Measurements from ENCODE around the gene TJAP1. TPM values are rescaled to one million over a fixed set of nuclear protein-coding genes. Genes with fewer than 3 reads are reported as not detected.

Gene TJAP1, protein sequence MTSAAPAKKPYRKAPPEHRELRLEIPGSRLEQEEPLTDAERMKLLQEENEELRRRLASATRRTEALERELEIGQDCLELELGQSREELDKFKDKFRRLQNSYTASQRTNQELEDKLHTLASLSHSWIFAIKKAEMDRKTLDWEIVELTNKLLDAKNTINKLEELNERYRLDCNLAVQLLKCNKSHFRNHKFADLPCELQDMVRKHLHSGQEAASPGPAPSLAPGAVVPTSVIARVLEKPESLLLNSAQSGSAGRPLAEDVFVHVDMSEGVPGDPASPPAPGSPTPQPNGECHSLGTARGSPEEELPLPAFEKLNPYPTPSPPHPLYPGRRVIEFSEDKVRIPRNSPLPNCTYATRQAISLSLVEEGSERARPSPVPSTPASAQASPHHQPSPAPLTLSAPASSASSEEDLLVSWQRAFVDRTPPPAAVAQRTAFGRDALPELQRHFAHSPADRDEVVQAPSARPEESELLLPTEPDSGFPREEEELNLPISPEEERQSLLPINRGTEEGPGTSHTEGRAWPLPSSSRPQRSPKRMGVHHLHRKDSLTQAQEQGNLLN
- 18.5 and 20.4 TPM in 2 replicates for total RNA-seq

DNA sequence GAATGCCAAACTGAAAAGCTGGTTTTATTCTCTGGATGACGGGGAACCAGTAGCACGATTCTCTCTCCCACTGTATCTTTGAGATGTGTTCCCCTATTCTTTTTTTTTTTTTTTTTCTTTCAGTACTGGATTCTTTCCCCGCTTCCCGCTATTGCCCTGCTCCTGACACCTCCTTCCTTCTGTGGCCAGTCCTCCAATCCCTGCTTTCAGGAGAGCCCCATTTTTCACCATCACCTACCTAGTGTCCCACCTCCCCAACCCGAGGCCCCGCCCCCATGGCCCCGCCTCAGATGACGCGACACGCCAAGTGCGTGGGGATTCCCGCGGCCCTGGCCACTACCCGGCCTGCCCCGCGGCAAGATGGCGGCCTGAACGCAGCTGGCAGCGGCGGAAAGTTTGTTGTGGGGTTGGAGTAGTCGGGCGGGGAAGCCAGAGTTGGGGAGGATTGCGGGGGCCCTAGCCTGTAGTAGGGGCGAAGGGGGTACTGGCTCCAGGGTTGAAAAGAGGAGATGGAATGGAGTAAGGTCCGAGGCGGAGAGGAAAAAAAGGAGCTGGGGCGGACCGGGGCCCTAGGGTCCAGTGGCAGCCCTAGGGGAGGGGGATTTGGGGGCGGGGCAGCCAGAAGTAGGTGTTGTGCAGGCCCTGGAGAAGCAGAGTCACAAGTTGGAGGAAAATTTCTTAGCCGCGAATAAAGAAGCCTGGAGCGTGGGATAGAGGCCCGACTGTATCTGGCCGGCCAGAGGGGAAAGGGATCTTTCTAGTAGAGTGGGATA lies at the start of gene TJAP1:
Gene TJAP1 (plus strand): TSS at position 336 of the 773 bp plus-strand sequence. CDS start 21,432 bp downstream, outside the sequence.

DNA sequence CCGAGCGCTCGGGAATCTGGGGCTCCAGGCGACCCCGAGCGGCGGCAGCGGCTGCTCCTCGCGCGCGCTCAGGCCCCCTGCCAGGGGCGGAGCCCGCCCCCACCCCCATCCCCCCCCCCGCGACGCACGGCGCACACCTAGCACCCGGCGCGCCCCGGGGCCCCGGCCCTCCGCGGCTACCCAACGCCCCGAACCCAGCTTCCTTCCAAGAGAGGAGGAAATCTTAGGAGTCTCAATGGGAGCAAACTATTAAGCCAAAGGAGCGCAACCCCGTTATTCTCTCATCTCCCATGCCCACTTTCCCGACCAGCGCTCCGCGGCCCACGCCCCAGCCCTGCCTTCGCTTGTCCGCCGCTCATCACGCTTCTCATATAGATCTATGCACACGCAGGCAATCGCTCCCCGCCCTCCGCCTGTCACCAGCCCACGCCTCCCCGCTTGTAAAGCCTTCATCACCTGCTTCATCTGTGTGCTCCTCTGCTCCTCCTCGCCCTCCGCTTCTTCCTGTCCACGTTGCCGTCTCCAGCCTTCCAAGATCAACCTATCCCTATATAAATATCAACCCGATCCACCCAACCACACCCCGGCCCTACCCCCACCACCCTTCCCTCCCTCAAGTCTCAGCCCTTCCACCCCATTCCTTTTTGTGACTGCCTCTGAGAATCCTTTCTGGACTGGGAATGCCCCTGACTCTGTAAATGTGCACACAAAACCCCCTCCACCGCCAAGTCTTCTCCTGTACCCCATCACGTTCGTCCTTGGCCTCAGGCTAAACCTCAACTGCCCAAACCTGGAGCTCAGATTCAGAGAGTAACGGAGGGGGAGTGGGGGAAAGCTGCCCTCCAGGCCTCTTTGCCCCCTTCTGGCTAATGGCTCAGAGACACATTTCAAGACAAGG lies 21.6 kb upstream of the TJAP1 start, which contains the start of gene DLK2:
Gene DLK2 (minus strand): TSS at position 18 of the 898 bp plus-strand sequence. CDS start 723 bp downstream, outside the sequence.

DNA sequence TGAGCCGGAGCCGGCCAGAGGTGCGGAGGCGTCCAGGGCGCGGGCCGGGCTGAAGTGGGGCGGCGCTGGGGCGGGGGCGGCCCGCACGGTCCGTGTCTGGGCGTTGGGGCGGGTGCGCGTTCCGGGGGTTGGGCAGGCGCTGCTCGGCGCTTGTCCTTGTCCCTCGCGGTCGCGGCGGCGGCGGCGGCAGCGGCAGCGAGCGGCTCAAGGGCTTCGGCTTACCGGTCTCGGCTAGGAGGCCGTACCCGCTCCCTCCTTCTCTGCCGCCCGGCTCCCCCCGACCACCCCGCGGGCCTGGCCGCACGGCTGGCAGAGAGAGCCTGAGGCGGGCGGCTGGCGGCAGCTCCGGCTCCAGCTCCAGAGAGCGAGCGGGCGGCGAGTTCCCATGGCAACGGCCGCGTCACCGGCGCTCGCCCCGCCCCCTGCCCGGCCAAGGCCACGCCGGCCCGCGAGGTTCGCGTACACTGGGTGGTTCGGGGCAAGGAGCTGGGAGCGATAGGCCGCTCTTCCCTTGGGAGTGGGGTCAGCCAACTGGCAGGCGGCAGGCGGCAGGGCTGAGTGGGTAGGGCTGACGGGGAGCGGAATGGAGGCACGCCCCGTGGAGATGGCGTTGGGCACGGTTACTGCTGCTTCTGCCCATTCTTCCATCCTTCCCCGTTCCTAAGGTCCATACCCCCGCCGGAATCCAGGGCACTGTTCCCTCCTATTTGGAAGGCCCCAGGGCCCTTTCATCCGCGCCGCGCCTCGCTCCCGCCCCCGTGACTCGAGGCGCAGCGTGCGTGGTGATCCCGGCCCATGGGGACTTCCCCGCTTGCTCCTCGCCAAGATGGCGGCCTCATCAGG lies 32.8 kb downstream of the TJAP1 start, which contains the start of gene LRRC73:
Gene LRRC73 (minus strand): TSS at position 363 of the 843 bp plus-strand sequence. CDS start 561 bp downstream, outside the sequence.

DNA sequence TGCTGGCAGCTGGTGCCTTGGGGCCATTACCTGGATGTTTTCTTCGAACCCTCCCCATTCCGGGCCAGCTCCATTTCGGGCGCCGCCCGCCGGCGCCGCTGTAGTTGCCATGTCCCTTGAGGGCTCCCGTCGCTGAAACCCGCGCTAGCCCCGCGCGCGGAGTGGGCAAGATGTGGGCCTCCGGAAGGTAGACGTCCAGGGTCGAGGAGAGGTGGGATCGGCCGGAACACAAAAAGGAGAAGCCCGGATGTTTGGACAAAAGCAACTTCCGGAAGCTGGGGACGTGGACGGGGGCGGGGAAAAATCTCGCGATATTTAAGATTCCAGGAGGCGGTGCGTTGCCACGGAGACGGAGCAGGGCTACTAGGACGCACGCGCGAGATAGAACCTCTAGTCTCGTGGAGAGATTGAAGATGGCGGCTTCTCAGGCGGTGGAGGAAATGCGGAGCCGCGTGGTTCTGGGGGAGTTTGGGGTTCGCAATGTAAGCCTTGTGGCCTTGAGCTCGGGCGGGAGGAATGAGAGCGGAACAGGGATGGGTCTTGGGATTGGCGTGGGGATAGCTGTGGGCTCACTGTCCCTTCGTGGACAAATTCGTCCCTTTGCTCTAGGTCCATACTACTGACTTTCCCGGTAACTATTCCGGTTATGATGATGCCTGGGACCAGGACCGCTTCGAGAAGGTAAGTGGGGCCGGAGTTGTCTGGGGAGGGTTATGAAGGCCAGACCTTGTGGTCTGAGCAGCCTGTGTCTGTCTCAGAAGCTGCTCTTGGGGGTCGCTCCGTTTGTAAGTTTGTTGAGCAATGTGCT lies 39.5 kb downstream of the TJAP1 start, which contains the start of the genes POLR1C and YIPF3:
Gene POLR1C (plus strand): TSS at position 393 of the 808 bp plus-strand sequence. CDS start 21 bp downstream, at position 414.
Gene YIPF3 (minus strand): TSS at position 230 of the 808 bp plus-strand sequence. CDS start 119 bp downstream, at position 111.

Other genes with a start within 250 kb of the TJAP1 start
- gene DNPH1, start 248.1 kb upstream of the TJAP1 start, total RNA-seq, result 70.2 and 74.8 TPM in 2 replicates
- gene TTBK1, start 234.1 kb upstream of the TJAP1 start, total RNA-seq, result under 0.01 TPM in 1 of 2 replicates, not detected in the other
- gene SLC22A7, start 179.3 kb upstream of the TJAP1 start, total RNA-seq, result not detected in 2 replicates
- gene CRIP3, start 168.7 kb upstream of the TJAP1 start, total RNA-seq, result not detected in 2 replicates
- 5.4 and 6.2 TPM in 2 replicates for gene ZNF318, start 107.9 kb upstream of the TJAP1 start, total RNA-seq
- 14.1 and 20.8 TPM in 2 replicates for gene ABCC10, start 50.0 kb upstream of the TJAP1 start, total RNA-seq
- 1.0 and 1.5 TPM in 2 replicates for gene DLK2, start 22.0 kb upstream of the TJAP1 start, total RNA-seq
- gene LRRC73, start 32.8 kb downstream of the TJAP1 start, total RNA-seq, result under 0.01 and 0.15 TPM in 2 replicates
- 110 and 117 TPM in 2 replicates for gene YIPF3, start 39.4 kb downstream of the TJAP1 start, total RNA-seq
- gene POLR1C, start 39.5 kb downstream of the TJAP1 start, total RNA-seq, result 24.2 and 27.9 TPM in 2 replicates
- gene XPO5, start 98.5 kb downstream of the TJAP1 start, total RNA-seq, result 15.2 and 15.5 TPM in 2 replicates
- gene POLH, start 98.6 kb downstream of the TJAP1 start, total RNA-seq, result 18.3 and 19.2 TPM in 2 replicates
- gene GTPBP2, start 151.7 kb downstream of the TJAP1 start, total RNA-seq, result 49.9 and 50.6 TPM in 2 replicates
- gene MAD2L1BP, start 158.3 kb downstream of the TJAP1 start, total RNA-seq, result 33.9 and 37.7 TPM in 2 replicates
- 0.67 and 0.74 TPM in 2 replicates for gene RSPH9, start 167.5 kb downstream of the TJAP1 start, total RNA-seq
- gene MRPS18A, start 210.2 kb downstream of the TJAP1 start, total RNA-seq, result 51.6 and 60.2 TPM in 2 replicates